HG03342 (cell line): ENCODE measurements around the gene BCL2L11.

Experiments used
- ATAC-seq: cut with Tn5 transposase; IDR thresholded peaks from one replicate; pipeline ENCODE4 v1.9.1; 2021; ENCODE audit warnings: mild to moderate bottlenecking, moderate library complexity; ENCODE audit not compliant: unreplicated experiment

BCL2L11 gene

GRCh38 chr2:111189106-111189505 lies 68.4 kb downstream of the BCL2L11 start:
- ATAC-seq = no peak

DNA sequence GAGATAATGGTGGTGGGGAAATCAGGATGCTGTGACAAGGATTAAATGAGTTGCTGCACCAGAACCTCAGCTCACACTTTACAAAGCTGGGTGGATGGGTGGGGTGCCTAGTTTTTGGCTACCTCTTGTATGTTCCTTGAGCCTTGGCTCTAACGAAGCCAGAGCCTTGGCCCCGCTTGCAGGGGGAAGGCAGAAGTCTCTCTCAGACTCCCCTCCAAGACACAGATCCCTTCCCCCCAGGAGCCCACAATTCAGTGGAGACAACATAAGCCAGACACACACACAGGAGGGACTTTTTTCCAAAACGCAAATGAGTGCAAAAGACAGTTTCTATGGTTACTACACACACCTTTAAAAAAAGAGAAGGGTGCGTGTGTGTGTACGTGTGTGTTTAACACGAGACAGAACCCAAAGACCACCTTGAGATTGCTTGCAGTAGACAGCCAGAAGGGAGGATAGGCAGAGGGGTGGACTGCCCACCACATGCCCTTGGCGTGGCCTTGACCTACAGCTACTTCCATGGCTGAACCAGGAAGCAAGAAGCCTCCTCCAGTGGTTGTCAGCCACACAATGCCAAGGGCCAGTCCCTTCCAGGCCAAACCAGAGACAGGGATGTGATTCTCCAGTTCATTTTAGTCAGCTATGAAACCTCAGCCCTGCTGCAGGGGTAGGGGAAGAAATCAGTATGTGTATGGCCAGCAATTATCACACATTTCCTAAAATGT lies 70.3 kb downstream of the BCL2L11 start:
- no peak for ATAC-seq

DNA sequence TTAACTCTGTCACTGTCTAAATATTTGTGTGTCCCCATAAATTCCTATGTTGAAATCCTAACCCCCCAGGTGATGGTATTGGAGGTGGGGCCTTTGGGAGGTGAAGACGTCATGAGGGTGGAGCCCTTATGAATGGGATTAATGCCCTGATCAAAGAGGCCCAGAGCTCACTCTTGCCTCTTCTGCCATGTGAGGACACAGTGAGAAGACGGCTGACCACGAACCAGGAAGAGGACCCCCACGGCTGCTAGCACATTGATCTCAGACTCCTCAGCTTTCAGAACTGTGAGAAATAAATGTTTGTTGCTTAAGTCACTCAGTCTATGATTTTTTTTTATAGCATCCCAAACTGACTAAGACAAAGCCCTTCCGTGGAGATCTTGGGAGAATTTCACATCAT lies 71.2 kb downstream of the BCL2L11 start:
- ATAC-seq = no peak

GRCh38 chr2:111192776-111193368 lies 72.2 kb downstream of the BCL2L11 start:
- ATAC-seq = no peak

- peak; percentile 87 for ATAC-seq
Observed at GRCh38 chr2:111194835-111195621, 74.3 kb downstream of the BCL2L11 start.

GRCh38 chr2:111196435-111196834 lies 75.7 kb downstream of the BCL2L11 start:
- ATAC-seq = no peak

- no peak for ATAC-seq
Observed at GRCh38 chr2:111198701-111199100, 78.0 kb downstream of the BCL2L11 start.

DNA sequence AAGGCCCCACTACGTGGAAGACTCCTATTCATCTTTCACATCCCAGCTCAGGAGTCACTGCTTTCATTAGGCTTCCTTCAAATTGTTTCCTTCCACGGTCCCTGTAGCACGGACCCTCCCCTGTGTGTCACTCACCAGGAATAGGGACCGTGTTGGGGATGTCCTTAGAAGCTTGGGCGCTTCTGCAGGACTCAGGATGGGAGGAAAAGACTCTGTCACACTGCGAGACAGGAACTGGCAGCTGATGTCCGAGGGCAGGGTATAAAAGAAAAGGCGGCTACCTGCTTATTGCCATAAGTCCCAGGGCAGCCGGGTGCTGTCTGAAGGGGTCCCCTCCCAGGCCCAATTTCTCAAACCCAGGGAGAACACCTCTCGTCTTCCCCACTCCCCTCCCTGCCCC lies 79.1 kb downstream of the BCL2L11 start:
- ATAC-seq = no peak

DNA sequence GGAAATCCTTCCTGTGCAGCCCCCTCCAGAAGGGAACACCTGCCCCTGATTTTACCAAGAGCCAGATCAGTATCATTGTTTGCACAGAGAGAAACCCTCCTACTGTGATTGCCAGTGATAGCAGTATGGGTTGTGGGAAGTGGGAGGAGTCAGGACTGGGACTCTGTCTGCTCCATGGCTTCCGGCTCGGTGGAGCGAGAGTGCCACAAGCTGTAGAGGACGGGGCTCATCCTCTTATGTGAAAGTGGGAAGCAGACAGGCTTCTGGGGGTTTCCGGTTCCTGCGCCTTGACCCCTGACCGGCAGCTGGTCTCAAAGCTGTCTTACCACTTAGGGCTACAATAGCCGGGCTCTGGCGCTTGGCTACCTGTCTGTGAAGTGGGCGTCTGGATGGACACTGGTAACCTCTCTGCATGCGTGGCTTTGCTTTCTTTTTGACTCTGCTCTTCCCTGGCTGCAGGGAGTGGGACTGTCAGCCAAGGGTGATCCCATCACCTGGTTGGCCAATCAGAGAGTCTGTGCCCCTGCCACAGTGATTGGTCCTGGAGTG lies 79.7 kb downstream of the BCL2L11 start:
- ATAC-seq = no peak

GRCh38 chr2:111201214-111201613 lies 80.5 kb downstream of the BCL2L11 start:
- peak; percentile 75 for ATAC-seq

DNA sequence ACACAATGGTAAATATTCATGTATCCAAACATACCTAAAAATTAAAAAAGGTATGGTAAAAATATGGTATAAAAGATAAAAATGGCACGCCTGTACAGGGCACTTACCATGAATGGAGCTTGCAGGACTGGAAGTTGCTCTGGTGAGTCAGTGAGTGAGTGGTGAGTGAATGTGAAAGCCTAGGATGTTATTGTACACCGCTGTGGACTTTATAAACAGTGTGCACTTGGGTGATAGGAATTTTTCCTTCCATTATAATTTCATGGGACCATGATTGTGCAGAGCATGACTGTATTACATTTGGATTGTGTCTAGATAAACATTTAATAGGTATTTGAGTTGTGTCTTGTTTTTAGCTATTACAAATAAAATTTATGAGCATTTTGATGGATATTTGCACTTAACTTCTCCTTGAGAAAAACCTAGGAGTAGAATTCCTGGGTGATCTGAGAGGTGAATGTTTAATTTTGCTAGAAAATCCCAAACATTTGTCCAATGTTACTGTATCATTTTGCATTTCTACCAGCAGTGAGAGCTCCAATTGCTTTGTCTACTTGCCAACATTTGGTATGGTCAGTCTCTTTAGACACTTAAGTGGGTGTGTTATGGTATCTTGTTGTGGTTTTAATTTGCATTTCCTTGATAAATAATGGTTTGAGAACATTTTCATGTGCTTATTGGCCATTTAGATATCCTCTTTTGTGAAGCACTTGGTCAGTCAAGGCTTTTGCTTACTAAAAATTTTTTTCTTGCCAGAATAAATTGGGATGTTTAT lies 81.7 kb downstream of the BCL2L11 start:
- ATAC-seq = no peak

GRCh38 chr2:111204706-111205105 lies 84.0 kb downstream of the BCL2L11 start:
- ATAC-seq = no peak

- ATAC-seq = no peak
Observed at GRCh38 chr2:111205774-111206173, 85.1 kb downstream of the BCL2L11 start.

DNA sequence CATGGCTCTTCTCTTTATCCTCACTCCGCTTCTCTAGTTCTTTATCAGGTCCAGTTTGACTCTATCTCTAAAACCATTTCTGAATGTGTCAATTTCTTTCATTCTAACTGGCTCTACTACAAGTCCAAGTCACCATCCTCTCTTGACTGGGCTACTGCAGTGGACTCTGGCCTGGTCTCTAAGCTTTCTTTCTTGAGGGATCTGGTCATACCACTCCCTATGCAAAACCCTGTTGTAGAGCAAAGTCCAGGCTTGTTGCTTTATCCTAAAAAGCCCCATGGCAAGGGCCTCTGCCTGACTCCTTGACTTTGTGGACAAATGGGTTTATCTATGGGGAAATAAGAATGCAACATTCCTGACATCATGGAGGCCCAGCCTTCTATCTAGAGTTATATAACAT lies 87.1 kb downstream of the BCL2L11 start:
- ATAC-seq = no peak

- ATAC-seq = peak; percentile 23
Observed at GRCh38 chr2:111208639-111209038, 87.9 kb downstream of the BCL2L11 start.

DNA sequence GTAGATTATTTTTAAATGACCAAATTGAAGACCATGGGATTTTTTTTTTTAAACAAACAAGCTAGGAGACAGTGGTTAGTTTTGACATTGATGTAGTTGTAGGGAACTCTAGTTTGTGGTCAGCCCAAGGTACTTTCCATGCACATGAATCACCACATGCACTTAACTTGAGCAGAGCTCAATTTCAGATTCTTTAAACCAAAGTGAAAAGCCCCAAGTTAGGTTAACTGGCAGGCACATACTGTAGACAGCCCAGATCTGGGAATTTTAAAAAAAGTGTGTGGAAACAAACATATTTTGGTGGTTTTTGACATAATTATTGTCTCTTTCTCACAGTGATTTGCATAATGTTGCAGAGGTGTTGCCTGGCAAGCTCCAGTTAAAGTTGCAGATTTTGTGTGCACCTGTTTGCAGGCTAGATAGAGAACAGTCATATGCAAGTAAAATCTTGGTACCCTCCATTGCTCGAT lies 88.4 kb downstream of the BCL2L11 start:
- ATAC-seq = peak; percentile 87

DNA sequence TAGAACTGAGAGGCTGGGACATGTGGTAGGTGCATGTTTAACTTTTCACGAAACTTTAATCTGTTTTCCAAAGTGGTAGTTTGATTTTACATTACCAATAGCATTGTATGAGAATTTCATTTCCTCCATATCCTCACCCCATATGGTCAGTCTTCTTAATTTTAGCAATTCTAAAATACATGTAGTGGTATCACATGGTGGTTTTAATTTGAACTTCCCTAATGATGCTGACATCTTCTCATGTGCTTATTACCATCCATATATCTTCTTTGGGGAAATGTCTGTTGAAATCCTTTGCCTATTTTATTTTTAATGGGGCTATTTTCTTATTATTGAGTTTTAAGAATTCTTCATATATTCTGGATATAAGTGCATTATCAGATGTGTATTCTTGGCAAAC lies 89.3 kb downstream of the BCL2L11 start:
- ATAC-seq = no peak

GRCh38 chr2:111213877-111214276 lies 93.2 kb downstream of the BCL2L11 start:
- no peak for ATAC-seq

DNA sequence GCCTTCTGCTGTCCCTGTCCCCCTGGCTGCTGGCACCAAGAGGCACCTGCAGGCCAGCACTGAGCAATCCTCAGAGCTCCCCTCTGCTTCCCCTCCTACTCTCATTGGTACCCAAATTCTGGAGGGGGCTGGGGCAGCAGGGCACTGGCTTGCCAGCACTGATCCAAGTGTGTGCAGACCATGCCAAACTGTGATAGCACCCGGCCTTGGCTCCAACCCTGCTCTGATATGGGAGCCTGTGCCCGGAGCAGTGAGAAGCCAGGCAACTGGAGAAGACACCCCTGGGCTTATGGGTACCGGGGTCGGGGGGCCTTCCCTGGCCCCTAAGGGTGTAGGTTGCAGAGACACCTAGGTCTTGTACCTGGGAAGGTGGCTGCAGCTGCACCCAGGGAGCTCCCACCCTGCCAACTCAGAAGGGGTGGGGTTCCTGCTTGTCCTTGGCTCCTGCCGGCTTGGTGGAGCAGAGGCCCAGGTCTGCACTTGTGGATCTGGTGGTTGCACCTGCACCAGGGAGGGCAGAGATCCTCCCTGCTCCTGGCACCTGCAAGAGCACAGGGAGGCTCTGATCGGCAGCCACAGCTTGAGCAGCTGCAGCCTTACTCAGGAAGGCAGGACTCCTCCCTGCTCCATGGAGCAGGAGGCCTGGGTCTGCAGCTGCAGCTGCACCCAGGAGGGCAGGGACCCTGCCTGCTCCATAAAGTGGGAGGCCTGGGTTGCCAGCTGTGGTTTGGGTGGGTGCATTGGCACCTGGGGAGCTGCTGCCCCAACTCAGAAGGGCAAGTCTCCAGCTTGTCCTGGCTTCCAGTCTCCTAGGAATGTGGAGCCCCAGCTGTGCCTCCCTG lies 96.3 kb downstream of the BCL2L11 start:
- no peak for ATAC-seq
